LNCaP clone FGC (cell line): ENCODE results near the gene INSC.

Experiments
- DNase-seq: peaks from one replicate; pipeline ENCODE4 v3.0.0-alpha.2; 2011; ENCODE audit warnings: low read depth
- H3K4me3 ChIP-seq: 2 replicates; pipeline ENCODE4 v1.5.1; 2011; ENCODE audit warnings: mild to moderate bottlenecking, low read depth, low read length, control low read depth
- CTCF ChIP-seq: IDR thresholded peaks from 2 replicates; pipeline ENCODE4 v1.5.1; 2012; ENCODE audit warnings: mild to moderate bottlenecking; ENCODE audit not compliant: control insufficient read depth, insufficient read depth; ENCODE audit errors: extremely low read depth

INSC gene

GRCh38 chr11:15282754-15283153, 168.0 kb downstream of the INSC start:
- no peak for TF ChIP-seq CTCF
- DNase-seq: no peak

GRCh38 chr11:15286465-15286864, 171.7 kb downstream of the INSC start:
- no peak for DNase-seq
- no peak overlapping the region for H3K4me3 ChIP-seq
- no peak for TF ChIP-seq CTCF

More at GRCh38 chr11:15282754-15283153, 168.0 kb downstream of the INSC start:
- H3K4me3 ChIP-seq: no peak overlapping the region

- no peak overlapping the region for H3K4me3 ChIP-seq
- TF ChIP-seq CTCF: no peak
- no peak for DNase-seq
Measured at GRCh38 chr11:15288863-15289262, 174.1 kb downstream of the INSC start.

- H3K4me3 ChIP-seq: no peak overlapping the region
- TF ChIP-seq CTCF: no peak
- DNase-seq: no peak
Measured at GRCh38 chr11:15289723-15290122, 175.0 kb downstream of the INSC start.

- no peak for TF ChIP-seq CTCF
- no peak overlapping the region for H3K4me3 ChIP-seq
- no peak for DNase-seq
Measured at GRCh38 chr11:15291885-15292284, 177.2 kb downstream of the INSC start.

- TF ChIP-seq CTCF: no peak
- H3K4me3 ChIP-seq: no peak overlapping the region
- no peak for DNase-seq
Measured at GRCh38 chr11:15293975-15294620, 179.4 kb downstream of the INSC start.

GRCh38 chr11:15295695-15296094, 181.0 kb downstream of the INSC start:
- no peak overlapping the region for H3K4me3 ChIP-seq
- no peak for DNase-seq
- no peak for TF ChIP-seq CTCF
